RKO (cell line): Measurements from ENCODE around the gene RFFL.
"Not testable (repeated sequence)": the region's sequence is repeated elsewhere in the genome, so short reads cannot be mapped to it uniquely, and the experiment has no call there.

Source experiments
- DNase-seq: peaks from one replicate; pipeline ENCODE4 v3.0.0-alpha.2; 2016; ENCODE audit warnings: low spot score

The RFFL gene

GRCh38 chr17:35002876-35003551, 60.5 kb downstream of the RFFL start:
- DNase-seq: no peak

DNA sequence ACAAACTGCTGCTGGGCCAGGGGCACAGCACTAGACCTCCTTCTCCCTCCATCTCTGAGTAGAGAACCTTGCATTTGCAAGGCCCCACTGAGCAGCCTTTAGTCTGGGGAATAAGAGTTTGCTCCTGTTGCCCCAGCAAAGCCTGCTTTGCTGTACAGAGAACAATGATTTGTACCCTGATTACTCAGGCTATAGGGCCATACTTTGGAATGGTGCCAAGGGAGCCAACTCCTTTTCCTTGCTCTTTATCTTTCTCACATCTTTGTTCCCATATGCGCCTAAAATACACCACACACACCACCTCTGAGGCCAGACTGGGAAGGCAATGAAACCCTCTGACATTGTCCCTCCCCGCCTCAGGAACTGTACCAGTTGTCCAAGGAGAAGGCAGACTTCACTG, 62.0 kb downstream of the RFFL start:
- no peak for DNase-seq

DNA sequence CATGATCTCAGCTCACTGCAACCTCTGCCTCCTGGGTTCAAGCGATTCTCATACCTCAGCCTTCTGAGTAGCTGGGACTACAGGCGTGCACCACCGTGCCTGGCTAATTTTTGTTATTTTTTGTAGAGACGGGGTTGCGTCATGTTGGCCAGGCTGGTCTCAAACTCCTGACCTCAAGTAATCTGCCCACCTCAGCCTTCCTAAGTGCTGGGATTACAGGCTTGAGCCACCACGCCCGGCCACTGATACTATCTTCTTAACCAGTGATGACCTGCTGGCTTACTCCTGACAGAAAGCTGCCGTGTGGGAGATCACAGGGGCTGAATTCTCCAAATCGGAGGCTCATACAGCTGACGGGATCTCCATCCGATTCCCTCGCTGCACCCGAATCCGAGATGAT, 62.5 kb downstream of the RFFL start:
- DNase-seq: not testable (repeated sequence)

DNA sequence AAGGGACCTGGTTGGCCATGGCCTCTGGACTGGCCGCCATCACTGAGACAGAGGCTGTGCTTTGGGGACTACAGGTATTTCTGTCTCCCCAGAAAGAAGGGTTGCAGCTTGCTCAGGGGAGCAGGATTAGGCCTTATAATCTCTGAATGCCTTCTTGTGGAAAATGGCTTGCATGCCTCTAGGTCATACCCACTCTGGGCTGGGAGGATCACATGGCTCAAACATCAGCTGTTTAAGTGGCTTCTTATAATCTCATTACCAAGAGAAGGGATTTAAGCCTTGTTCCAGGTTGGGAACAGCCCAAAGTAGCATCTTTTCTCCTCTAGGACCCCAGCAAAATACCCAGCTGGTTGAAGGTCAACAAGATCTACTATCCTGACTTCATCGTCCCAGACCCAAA, 64.1 kb downstream of the RFFL start:
- DNase-seq: no peak

DNA sequence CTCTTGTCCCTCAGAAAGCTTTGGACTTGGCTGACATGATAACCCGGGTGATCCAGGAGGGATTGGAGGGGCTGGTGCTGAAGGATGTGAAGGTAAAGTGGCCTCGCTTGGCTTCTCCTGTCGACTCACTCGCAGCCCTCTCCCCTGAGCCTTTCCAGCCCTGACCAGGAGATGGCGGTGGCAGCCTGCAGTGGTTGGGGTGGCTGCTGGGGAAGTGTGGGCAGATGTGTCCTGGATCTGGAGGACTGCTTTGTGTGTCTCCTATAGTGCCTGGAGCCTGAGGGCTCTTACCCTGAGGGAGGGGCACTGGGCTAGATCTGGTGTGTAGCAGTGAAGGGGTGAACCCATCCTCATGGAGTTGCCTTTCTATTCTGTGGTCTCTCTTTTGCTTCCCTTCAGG, 65.3 kb downstream of the RFFL start:
- DNase-seq: peak; percentile 46

- no peak for DNase-seq
Observed at GRCh38 chr17:34997355-34997862, 66.1 kb downstream of the RFFL start.

GRCh38 chr17:34996422-34997285, 66.9 kb downstream of the RFFL start:
- DNase-seq: no peak

DNA sequence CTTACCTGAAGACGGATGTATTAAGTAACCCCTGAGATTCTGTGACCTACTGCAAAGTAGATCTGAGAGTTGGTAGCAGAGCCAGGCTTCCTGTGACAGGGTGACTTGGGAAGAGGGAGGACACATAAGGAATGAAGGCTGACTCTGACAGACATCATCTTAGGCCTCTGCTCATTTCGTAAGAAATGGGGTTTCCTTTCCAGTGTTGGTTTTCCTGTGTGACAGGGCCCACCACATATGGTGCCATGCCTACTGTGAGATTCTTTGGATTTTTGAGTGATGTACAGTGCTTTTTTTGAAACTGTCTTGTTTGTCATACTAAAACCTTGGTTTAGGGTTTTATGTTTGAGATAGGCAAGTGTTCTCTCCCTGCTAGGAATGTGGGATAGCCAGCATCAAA, 70.5 kb downstream of the RFFL start:
- no peak for DNase-seq

- DNase-seq: no peak
Observed at GRCh38 chr17:34991606-34992005, 71.9 kb downstream of the RFFL start.

DNA sequence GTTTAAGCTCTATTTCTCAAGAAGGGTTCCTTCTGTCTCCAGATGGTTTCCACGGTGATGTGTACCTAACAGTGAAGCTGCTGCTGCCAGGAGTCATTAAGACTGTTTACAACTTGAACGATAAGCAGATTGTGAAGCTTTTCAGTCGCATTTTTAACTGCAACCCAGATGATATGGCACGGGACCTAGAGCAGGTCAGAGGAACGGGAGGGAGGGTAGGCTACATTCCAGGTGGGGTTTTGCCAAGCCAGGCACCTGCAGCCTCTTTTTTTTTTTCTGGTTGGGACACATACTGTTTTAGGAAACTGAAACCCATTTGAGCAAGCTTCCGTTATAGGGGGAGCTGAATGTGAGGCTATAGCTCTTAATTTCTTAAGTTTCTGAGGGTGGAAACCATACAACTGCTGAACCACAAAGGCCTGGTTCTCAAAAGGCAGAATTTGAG, 72.6 kb downstream of the RFFL start:
- DNase-seq: no peak

GRCh38 chr17:34989473-34989872, 74.0 kb downstream of the RFFL start:
- no peak for DNase-seq

- DNase-seq: no peak
Observed at GRCh38 chr17:34988644-34989043, 74.9 kb downstream of the RFFL start.

GRCh38 chr17:34987232-34987631, 76.3 kb downstream of the RFFL start:
- no peak for DNase-seq

- DNase-seq: peak; percentile 86
Observed at GRCh38 chr17:34981538-34982241, 81.8 kb downstream of the RFFL start.

GRCh38 chr17:34980681-34981537, 82.6 kb downstream of the RFFL start:
- DNase-seq: peak; percentile 92

DNA sequence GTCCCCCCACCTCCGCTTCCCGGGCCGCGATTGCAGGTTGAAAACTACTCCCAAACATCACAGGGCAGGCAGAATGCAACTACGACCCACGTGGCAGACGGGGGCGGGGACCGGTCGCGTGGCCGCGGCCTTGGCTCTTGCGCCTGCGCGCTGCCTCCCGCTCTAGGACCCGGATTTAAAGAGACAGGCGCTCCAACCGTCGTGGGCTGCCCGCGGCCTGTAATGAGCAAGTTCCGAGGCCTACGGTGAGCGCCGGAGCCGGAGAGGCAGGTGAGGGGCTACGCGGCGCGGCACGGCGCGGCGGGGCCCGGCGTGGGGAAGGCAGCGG, 83.2 kb downstream of the RFFL start, which contains the start of gene LIG3:
Gene LIG3, plus strand, starts transcription at position 160 of the 328 bp plus-strand sequence. CDS start 2,494 bp downstream, outside the sequence.
- DNase-seq: peak; percentile 96

DNA sequence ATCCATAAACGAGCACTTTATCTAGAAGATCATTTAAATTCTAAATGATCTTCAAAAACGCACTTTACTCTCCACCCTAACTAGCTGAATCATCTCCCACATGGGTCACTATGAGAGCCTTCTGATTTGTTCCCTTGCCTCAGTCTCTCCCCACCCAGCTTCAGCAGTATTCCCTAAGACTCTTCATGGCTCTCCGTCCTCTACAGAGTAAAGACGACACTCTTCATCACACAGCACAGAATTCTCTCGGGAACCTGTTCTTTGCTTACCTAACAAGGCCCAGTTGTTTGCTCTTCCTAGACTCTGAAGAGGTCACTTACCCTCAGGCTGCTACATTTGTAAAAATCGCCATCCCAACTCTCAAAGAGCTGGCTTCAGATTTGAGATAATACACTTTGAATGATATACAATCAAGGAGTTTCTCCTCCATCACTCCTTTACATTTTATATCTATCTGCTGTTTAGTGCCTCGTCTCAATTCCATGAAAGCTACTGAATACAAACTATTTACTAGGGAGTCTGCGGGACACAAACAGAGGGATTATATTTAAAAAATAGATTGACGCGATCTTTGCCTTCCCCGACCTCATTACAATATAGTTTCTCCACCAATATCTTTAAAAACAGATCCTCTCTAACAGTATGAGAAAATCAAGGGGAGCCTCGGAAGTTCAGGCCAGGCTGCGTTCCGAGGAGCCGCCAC, 83.7 kb downstream of the RFFL start:
- peak; percentile 78 for DNase-seq

DNA sequence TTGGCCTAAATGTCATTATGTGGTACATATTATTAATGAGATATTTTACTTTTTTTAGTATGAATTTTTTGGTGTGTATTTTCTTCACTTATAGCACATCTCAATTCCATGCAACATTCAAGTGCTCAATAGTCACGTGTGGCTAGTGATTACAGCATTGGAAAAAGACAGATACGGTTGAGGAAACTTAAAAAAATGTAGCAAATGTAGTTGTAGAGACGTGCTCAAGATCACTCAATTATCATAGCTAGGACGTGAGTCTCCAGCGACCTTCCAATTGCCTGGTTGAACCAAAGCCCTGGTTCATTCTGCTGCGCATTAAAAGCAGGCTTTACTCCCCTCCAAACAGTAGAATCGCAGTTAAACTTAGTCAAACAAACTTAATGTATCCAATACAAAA, 84.4 kb downstream of the RFFL start:
- peak; percentile 7 for DNase-seq

GRCh38 chr17:34974794-34975785, 88.4 kb downstream of the RFFL start:
- DNase-seq: no peak

DNA sequence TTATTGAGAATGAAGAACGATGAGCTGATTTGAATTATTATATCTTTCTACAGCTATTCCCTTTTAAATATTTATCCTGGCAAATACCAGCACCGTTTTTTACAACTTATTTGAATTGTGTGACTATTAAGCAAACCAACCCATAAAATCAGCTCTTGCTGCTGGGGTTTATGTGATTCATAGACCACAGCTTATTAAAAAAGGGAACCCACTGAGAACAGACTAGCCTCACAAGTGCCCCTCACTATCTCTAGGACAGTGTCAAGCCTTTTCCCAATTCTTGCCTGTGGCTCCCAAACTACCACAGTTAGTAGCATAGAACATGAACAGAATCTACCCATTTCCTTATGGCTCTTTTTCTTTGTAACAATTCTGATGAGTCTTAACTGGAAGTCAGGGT, 89.3 kb downstream of the RFFL start:
- no peak for DNase-seq
